Panc1 (cell line): Measurements from ENCODE around the gene JOSD1. TPM values are rescaled to one million over a fixed set of nuclear protein-coding genes. Genes with fewer than 3 reads are reported as not detected.

Experiments
- ATAC-seq: fragments of 200-7000 bp; cut with Tn5 transposase; 2 replicates; pipeline ENCODE4 v1.9.1; 2020; ENCODE audit warnings: mild to moderate bottlenecking, moderate library complexity
- BruUV-seq: library from RNA; stranded (reverse); fragments of 400-500 nt; replicated peaks from 2 replicates; lab custom pipeline; 2021; lab: Mats Ljungman, UMichigan
- CTCF ChIA-PET: fragments of 300-600 bp; sonication (Branson Sonifier 250); formaldehyde crosslinking; loops from one replicate; lab custom pipeline; 2022; ENCODE audit warnings: antibody characterized with exemption; lab: Charles Lee
- POLR2A ChIA-PET: fragments of 300-600 bp; sonication (Branson Sonifier 250); formaldehyde crosslinking; loops from one replicate; lab custom pipeline; 2022; ENCODE audit warnings: antibody characterized with exemption; lab: Charles Lee
- DNase-seq: peaks from one replicate; pipeline ENCODE4 v3.0.0-alpha.2; 2010; ENCODE audit warnings: low read depth, low spot score
- H3K27ac ChIP-seq: 2 replicates; pipeline ENCODE4 v1.5.1; 2011; ENCODE audit warnings: mild to moderate bottlenecking, low read length, inconsistent platforms
- H3K27me3 ChIP-seq: fragments of 200-500 bp; sonication (Bioruptor generic); 2 replicates; pipeline ENCODE4 v1.6.0; 2014; ENCODE audit warnings: low read length, inconsistent platforms; ENCODE audit not compliant: control insufficient read depth, insufficient read depth
- H3K36me3 ChIP-seq: fragments of 200-500 bp; sonication (Bioruptor generic); 2 replicates; pipeline ENCODE4 v1.5.1; 2014; ENCODE audit warnings: inconsistent platforms, mild to moderate bottlenecking, low read length, moderate library complexity; ENCODE audit not compliant: control insufficient read depth, insufficient read depth
- H3K4me1 ChIP-seq: 2 replicates; pipeline ENCODE4 v1.5.1; 2011; ENCODE audit warnings: inconsistent platforms, mild to moderate bottlenecking, low read length, moderate library complexity; ENCODE audit not compliant: control insufficient read depth, insufficient read depth
- H3K4me3 ChIP-seq, 2 experiments: 2 replicates each; pipeline ENCODE4 v1.5.1; 2011 to 2012; ENCODE audit warnings: low read depth in 2 of 2, low read length in 2 of 2, mild to moderate bottlenecking in 2 of 2, inconsistent platforms in 1 of 2, moderate library complexity in 1 of 2
- H3K9me3 ChIP-seq: fragments of 200-500 bp; sonication (Bioruptor generic); 2 replicates; pipeline ENCODE4 v1.5.1; 2014; ENCODE audit warnings: low read depth, mild to moderate bottlenecking, inconsistent platforms, low read length, moderate library complexity; ENCODE audit not compliant: control insufficient read depth, insufficient read depth
- POLR2AphosphoS5 ChIP-seq: IDR thresholded peaks from 2 replicates; pipeline ENCODE4 v1.6.1; 2012; ENCODE audit warnings: mild to moderate bottlenecking, low read depth, low read length, moderate library complexity
- SIN3A ChIP-seq: IDR thresholded peaks from 2 replicates; pipeline ENCODE4 v1.6.1; 2012; ENCODE audit warnings: low read depth, mild to moderate bottlenecking, low read length, moderate library complexity, borderline replicate concordance; ENCODE audit not compliant: insufficient read depth
- TCF7L2 ChIP-seq: IDR thresholded peaks from 2 replicates; pipeline ENCODE4 v1.6.1; 2011; ENCODE audit warnings: mild to moderate bottlenecking, low read depth, low read length, inconsistent platforms
- in situ Hi-C: cut with HindIII; loops from 2 replicates; pipeline ENCODE4 v1.10.0; 2016; ENCODE audit warnings: low sequenced_read_pairs, low pct_unique_long_range_greater_than_20kb
- intact Hi-C: fragments of 100-400 bp; cut with micrococcal nuclease; formaldehyde crosslinking; loops from one replicate; pipeline ENCODE4 v1.10.0; 2022; ENCODE audit not compliant: unreplicated experiment
- total RNA-seq: library from RNA; stranded (reverse); gene quantifications from one replicate; pipeline ENCODE4 v1.2.1, GENCODE V29; 2021; ENCODE audit not compliant: unreplicated experiment
- TF ChIP-seq, protein P1 (sequence below): fragments of 450-650 bp; IDR thresholded peaks from 2 replicates; pipeline ENCODE4 v1.5.1; 2017; ENCODE audit warnings: mild to moderate bottlenecking
- TF ChIP-seq, protein P2 (sequence below), 2 experiments: IDR thresholded peaks; 2 replicates each; pipeline ENCODE4 v1.6.1; 2011 to 2012; ENCODE audit warnings: low read depth in 2 of 2, control low read depth in 1 of 2, low read length in 1 of 2, mild to moderate bottlenecking in 1 of 2, moderate library complexity in 1 of 2; ENCODE audit not compliant: insufficient read depth in 1 of 2

JOSD1 gene
- total RNA-seq, 1 experiment from 2014 or later: 35.1 TPM

DNA sequence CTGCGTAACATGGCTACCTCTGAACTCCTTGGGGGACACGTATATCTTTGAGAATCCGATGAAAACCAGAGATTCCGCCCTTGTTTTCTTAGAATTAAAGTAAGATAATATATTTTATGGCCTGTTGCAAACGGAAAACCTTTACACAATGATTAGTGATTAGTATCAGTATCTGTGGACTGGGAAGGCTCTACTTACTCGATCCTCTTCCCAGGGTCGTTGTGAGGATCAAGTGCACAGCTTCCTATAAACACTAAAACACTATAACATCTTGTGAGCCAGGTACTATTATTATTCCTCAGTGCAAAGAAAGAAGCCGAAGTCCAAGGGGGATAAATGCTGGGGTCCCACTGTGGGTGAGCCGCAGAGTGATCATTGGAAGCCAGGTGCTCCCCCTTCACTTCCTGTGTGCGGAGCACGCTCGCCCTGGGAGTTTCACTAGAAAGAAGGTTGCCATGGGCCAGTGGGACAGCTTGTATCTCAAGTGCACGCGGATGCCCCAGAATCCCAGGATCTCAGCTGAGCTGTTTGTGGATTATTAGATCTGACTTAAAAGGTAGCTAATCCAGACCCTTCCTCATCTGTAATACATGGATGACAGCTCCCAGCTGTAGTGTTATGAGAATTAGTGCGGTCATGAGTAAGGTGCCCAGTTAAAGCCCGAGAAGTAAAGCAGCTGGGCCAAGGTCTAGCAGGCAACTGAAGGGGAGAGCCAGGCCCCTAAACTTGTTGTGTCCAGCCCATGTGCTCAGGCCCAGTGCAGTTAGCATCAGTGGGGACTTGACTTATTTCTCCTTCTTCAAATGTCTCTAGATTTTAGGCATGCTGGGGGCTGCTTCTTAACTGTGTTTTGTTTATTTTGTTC lies 43.5 kb downstream of the JOSD1 start:
- BruUV-seq: no TSS peak
- POLR2A ChIA-PET: interaction anchor here (0.8 to 1.5 kb wide), 2 partner anchors 14 to 24 kb away, joined by 3 read pairs; partner anchors contain the start of gene TOMM22
- Histone ChIP-seq H3K4me3 (peak overlapping the region; percentile 76 to 77), H3K27ac (peak overlapping the region; percentile 91), H3K4me1 (no peaks in the 10 kb centered on the region; the same call in 1 of the 2 replicates), H3K9me3 (no peaks in the 10 kb centered on the region), H3K36me3 (peaks cover 4% of the 10 kb centered on the region; the same call in 1 of the 2 replicates), H3K27me3 (no peaks in the 10 kb centered on the region)
- DNase-seq: no peak
- intact Hi-C loops: no loop called here
- ATAC-seq: no peak
- TF ChIP-seq, protein P1, sequence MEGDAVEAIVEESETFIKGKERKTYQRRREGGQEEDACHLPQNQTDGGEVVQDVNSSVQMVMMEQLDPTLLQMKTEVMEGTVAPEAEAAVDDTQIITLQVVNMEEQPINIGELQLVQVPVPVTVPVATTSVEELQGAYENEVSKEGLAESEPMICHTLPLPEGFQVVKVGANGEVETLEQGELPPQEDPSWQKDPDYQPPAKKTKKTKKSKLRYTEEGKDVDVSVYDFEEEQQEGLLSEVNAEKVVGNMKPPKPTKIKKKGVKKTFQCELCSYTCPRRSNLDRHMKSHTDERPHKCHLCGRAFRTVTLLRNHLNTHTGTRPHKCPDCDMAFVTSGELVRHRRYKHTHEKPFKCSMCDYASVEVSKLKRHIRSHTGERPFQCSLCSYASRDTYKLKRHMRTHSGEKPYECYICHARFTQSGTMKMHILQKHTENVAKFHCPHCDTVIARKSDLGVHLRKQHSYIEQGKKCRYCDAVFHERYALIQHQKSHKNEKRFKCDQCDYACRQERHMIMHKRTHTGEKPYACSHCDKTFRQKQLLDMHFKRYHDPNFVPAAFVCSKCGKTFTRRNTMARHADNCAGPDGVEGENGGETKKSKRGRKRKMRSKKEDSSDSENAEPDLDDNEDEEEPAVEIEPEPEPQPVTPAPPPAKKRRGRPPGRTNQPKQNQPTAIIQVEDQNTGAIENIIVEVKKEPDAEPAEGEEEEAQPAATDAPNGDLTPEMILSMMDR: no peak
- TF ChIP-seq SIN3A: no peak
- TF ChIP-seq TCF7L2: no peak
- TF ChIP-seq, protein P2, sequence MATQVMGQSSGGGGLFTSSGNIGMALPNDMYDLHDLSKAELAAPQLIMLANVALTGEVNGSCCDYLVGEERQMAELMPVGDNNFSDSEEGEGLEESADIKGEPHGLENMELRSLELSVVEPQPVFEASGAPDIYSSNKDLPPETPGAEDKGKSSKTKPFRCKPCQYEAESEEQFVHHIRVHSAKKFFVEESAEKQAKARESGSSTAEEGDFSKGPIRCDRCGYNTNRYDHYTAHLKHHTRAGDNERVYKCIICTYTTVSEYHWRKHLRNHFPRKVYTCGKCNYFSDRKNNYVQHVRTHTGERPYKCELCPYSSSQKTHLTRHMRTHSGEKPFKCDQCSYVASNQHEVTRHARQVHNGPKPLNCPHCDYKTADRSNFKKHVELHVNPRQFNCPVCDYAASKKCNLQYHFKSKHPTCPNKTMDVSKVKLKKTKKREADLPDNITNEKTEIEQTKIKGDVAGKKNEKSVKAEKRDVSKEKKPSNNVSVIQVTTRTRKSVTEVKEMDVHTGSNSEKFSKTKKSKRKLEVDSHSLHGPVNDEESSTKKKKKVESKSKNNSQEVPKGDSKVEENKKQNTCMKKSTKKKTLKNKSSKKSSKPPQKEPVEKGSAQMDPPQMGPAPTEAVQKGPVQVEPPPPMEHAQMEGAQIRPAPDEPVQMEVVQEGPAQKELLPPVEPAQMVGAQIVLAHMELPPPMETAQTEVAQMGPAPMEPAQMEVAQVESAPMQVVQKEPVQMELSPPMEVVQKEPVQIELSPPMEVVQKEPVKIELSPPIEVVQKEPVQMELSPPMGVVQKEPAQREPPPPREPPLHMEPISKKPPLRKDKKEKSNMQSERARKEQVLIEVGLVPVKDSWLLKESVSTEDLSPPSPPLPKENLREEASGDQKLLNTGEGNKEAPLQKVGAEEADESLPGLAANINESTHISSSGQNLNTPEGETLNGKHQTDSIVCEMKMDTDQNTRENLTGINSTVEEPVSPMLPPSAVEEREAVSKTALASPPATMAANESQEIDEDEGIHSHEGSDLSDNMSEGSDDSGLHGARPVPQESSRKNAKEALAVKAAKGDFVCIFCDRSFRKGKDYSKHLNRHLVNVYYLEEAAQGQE (IDR thresholded peaks at IDR 0.05; ENCODE audit: insufficient read depth in 1 of 2, low read depth in 2 of 2, low read length in 1 of 2): no peak
- no peak for TF ChIP-seq POLR2AphosphoS5
- CTCF ChIA-PET: interaction anchor here (0.6 kb wide), 1 partner anchor 21 kb away, joined by 10 read pairs; no protein-coding TSS in a partner anchor
- in situ Hi-C loops: no loop called here

DNA sequence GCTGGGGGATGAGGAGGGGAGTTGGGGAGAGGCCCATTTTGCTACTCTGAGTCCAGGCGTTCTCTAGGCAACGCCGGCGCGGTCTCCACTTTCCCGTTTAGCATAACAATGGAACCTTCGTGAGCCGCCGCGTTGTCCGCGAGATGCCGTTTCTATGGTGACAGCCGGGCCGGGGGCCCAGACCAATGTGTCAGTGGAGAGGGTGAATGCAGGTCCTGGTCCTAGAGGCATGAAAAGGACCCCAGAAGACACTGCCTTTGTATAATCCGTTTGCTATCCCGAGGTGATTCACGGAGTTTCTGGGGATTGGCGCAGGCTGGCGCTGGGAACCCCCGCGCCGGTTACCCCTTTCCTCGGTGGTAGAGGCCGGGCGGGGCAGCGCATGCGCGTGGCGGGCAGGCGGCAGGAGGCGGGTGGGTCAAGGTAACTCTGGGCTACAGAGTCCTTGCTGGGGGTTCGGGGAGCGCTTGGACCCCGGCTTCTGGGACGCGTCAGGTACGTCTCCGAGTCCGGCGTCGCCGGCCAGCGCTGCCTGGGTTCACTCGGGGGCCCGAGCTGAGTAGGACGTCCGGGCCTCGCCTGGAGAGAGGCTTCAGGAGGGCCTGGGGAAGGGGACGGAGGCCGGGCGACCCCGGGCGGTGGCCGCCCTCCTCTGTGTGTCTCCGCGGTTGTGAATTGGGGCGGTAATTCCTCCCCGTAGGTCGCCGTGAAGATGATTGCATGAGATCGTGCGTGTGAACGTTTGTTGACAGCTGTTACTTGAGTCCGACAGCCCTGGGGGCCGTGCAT lies 44.3 kb downstream of the JOSD1 start, which contains the start of the genes CBY1 and FAM227A:
TSS of gene CBY1 (plus strand) at position 383 of the 789 bp plus-strand sequence. CDS start 11,417 bp downstream, outside the sequence.
TSS of gene FAM227A (minus strand) at position 137 of the 789 bp plus-strand sequence. CDS start 6,224 bp downstream, outside the sequence.
- DNase-seq (peak; percentile 17), ATAC-seq (peak; percentile 95)
- H3K4me1 ChIP-seq: no peaks in the 10 kb centered on the region; the same call in 1 of the 2 replicates
- no peaks in the 10 kb centered on the region for H3K27me3 ChIP-seq
- peak within 1 kb of the TSS; percentile 91 for H3K27ac ChIP-seq
- TF ChIP-seq SIN3A (peak; percentile 56; the same call in 1 of the 2 replicates), POLR2AphosphoS5 (peak; percentile 57; the same call in 1 of the 2 replicates), TCF7L2 (peak; percentile 50; the same call in 1 of the 2 replicates)
- TF ChIP-seq, protein P2 (IDR thresholded peaks at IDR 0.05; ENCODE audit: insufficient read depth in 1 of 2, low read depth in 2 of 2, low read length in 1 of 2): no peak
- TF ChIP-seq, protein P1: no peak
- intact Hi-C loops: no loop called here
- TSS peak; percentile 83 for BruUV-seq
- H3K36me3 ChIP-seq: peaks cover 4% of the 10 kb centered on the region; the same call in 1 of the 2 replicates
- in situ Hi-C loops: no loop called here
- H3K4me3 ChIP-seq: peak within 1 kb of the TSS; percentile 76 to 77
- ChIA-PET CTCF (interaction anchor here (0.6 kb wide), 1 partner anchor 22 kb away, joined by 10 read pairs; no protein-coding TSS in a partner anchor), POLR2A (interaction anchor here (0.8 to 1.5 kb wide), 2 partner anchors 14 to 25 kb away, joined by 3 read pairs; partner anchors contain the start of gene TOMM22)
- no peaks in the 10 kb centered on the region for H3K9me3 ChIP-seq
